HG02840 (cell line): ENCODE data around the gene SP3.
"Not testable (repeated sequence)": the region's sequence is repeated elsewhere in the genome, so short reads cannot be mapped to it uniquely, and the experiment has no call there.

Experiments used
- ATAC-seq: cut with Tn5 transposase; IDR thresholded peaks from one replicate; pipeline ENCODE4 v1.9.1; 2021; ENCODE audit warnings: mild to moderate bottlenecking, moderate library complexity, moderate number of reproducible peaks; ENCODE audit not compliant: unreplicated experiment, low FRiP score

The SP3 gene

GRCh38 chr2:173898996-173899395, 66.2 kb downstream of the SP3 start:
- ATAC-seq, result no peak

- ATAC-seq, result peak; percentile 85
Observed at GRCh38 chr2:173898178-173898668, 67.0 kb downstream of the SP3 start.

GRCh38 chr2:173896755-173897154, 68.4 kb downstream of the SP3 start:
- no peak for ATAC-seq

GRCh38 chr2:173892341-173892740, 72.8 kb downstream of the SP3 start:
- ATAC-seq, result no peak

- ATAC-seq, result no peak
Observed at GRCh38 chr2:173891315-173892037, 73.7 kb downstream of the SP3 start.

GRCh38 chr2:173889464-173889863, 75.7 kb downstream of the SP3 start:
- not testable (repeated sequence) for ATAC-seq

GRCh38 chr2:173886613-173887012, 78.6 kb downstream of the SP3 start:
- ATAC-seq, result no peak

- ATAC-seq, result no peak
Observed at GRCh38 chr2:173884025-173884802, 81.0 kb downstream of the SP3 start.

GRCh38 chr2:173881886-173882285, 83.3 kb downstream of the SP3 start:
- no peak for ATAC-seq

- ATAC-seq, result no peak
Observed at GRCh38 chr2:173881461-173881860, 83.7 kb downstream of the SP3 start.

- ATAC-seq, result no peak
Observed at GRCh38 chr2:173880561-173880960, 84.6 kb downstream of the SP3 start.

- ATAC-seq, result no peak
Observed at GRCh38 chr2:173876833-173877413, 88.2 kb downstream of the SP3 start.

- ATAC-seq, result peak; percentile 73
Observed at GRCh38 chr2:173874894-173875237, 90.3 kb downstream of the SP3 start.

- no peak for ATAC-seq
Observed at GRCh38 chr2:173874003-173874893, 90.9 kb downstream of the SP3 start.

GRCh38 chr2:173872714-173873113, 92.5 kb downstream of the SP3 start:
- no peak for ATAC-seq

GRCh38 chr2:173869244-173870229, 95.6 kb downstream of the SP3 start:
- ATAC-seq, result no peak

- no peak for ATAC-seq
Observed at GRCh38 chr2:173868406-173868805, 96.8 kb downstream of the SP3 start.

GRCh38 chr2:173866874-173867618, 98.1 kb downstream of the SP3 start:
- ATAC-seq, result no peak
